ENCODE results near the gene RAPGEF2. TPM values are rescaled to one million over a fixed set of nuclear protein-coding genes. Genes with fewer than 3 reads are reported as not detected.
"Not testable (repeated sequence)": the region's sequence is repeated elsewhere in the genome, so short reads cannot be mapped to it uniquely, and the experiment has no call there.

The RAPGEF2 gene
- total and polyA plus RNA-seq, 2 experiments from 2014 or later = 8.4 to 79.3 TPM

DNA sequence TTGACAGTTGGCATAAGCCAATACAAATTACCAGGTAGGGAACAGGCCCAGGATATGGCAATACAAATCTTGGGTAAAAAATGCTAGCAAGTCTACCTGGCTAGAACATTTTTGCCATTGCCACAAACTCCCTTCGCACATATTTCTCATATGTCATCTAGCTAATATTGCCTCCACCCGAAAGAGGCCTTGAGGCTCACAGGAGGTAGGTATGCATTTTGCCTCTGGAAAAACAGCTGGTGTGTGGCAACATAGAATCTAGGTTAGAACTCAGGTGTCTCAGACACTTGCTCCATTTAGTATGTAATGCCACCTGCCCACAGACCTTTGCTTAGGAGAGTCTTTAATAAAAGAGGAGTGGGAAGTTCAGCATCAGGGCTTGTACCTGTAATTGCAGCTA is 16.3 kb upstream of the RAPGEF2 start:
- Histone ChIP-seq H3K9me3 (ENCODE audit: low read depth) (no peaks in the 10 kb centered on the region), H4K20me1 (ENCODE audit: insufficient read depth, poor library complexity, severe bottlenecking) (no peaks in the 10 kb centered on the region), H3K4me1 (ENCODE audit: insufficient read depth) (no peaks in the 10 kb centered on the region), H2AFZ (no peak overlapping the region), H3K79me2 (no peaks in the 10 kb centered on the region), H3K27ac (no peak overlapping the region), H3K36me3 (replicated peaks; ENCODE audit: insufficient read depth, low read depth) (no peaks in the 10 kb centered on the region), H3K4me3 (no peak overlapping the region), H3K4me2 (no peak overlapping the region), H3K27me3 (no peaks in the 10 kb centered on the region), H3K9me2 (replicated peaks; ENCODE audit: insufficient read depth) (no peaks in the 10 kb centered on the region)
- DNase-seq (ENCODE audit: low spot score) = no peak
- TF ChIP-seq EZH2phosphoT487 (IDR thresholded peaks at IDR 0.05; ENCODE audit: low read depth, severe bottlenecking, unreplicated experiment) (no peak), EZH2 (IDR thresholded peaks at IDR 0.05; ENCODE audit: borderline replicate concordance) (no peak)
- TF ChIP-seq, protein P1, sequence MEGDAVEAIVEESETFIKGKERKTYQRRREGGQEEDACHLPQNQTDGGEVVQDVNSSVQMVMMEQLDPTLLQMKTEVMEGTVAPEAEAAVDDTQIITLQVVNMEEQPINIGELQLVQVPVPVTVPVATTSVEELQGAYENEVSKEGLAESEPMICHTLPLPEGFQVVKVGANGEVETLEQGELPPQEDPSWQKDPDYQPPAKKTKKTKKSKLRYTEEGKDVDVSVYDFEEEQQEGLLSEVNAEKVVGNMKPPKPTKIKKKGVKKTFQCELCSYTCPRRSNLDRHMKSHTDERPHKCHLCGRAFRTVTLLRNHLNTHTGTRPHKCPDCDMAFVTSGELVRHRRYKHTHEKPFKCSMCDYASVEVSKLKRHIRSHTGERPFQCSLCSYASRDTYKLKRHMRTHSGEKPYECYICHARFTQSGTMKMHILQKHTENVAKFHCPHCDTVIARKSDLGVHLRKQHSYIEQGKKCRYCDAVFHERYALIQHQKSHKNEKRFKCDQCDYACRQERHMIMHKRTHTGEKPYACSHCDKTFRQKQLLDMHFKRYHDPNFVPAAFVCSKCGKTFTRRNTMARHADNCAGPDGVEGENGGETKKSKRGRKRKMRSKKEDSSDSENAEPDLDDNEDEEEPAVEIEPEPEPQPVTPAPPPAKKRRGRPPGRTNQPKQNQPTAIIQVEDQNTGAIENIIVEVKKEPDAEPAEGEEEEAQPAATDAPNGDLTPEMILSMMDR (IDR thresholded peaks at IDR 0.05; ENCODE audit: poor library complexity) = no peak
- 100% methylated on average over 2 of the region's 2 CpGs for WGBS (ENCODE audit: low lambda C conversion rate, missing lambda C conversion rate)

DNA sequence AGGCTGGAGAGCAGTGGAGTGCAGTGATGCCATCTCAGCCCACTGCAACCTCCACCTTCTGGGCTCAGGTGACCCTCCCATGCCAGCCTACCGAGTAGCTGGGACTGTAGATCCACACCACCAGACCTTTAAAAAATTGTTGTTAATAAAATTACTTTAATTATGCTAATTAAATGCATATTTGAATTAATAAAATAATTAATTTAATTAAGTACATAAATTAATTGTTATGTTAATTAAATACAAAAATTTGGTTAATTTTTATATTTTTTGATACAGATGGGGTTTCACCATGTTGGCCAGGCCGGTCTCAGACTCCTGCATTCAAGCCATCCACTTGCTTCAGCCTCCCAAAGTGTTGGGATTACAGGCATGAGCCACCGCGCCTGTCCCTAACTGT is 12.6 kb upstream of the RAPGEF2 start:
- H2AFZ ChIP-seq = no peak overlapping the region
- no peak overlapping the region for H3K4me2 ChIP-seq
- H3K9me3 ChIP-seq (ENCODE audit: low read depth) = no peaks in the 10 kb centered on the region
- DNase-seq (ENCODE audit: low spot score) = no peak
- no peaks in the 10 kb centered on the region for H4K20me1 ChIP-seq (ENCODE audit: insufficient read depth, poor library complexity, severe bottlenecking)
- TF ChIP-seq EZH2 (IDR thresholded peaks at IDR 0.05; ENCODE audit: borderline replicate concordance) = no peak
- TF ChIP-seq EZH2phosphoT487 (IDR thresholded peaks at IDR 0.05; ENCODE audit: low read depth, severe bottlenecking, unreplicated experiment) = no peak
- TF ChIP-seq, protein P1 (IDR thresholded peaks at IDR 0.05; ENCODE audit: poor library complexity) = no peak
- H3K27me3 ChIP-seq = no peaks in the 10 kb centered on the region
- H3K79me2 ChIP-seq = no peaks in the 10 kb centered on the region
- whole genome bisulfite sequencing (ENCODE audit: low lambda C conversion rate, missing lambda C conversion rate) = 94% methylated on average over 4 of the region's 4 CpGs
- H3K36me3 ChIP-seq (replicated peaks; ENCODE audit: insufficient read depth, low read depth) = no peaks in the 10 kb centered on the region
- no peak overlapping the region for H3K27ac ChIP-seq
- no peaks in the 10 kb centered on the region for H3K9me2 ChIP-seq (replicated peaks; ENCODE audit: insufficient read depth)
- no peak overlapping the region for H3K4me3 ChIP-seq
- no peaks in the 10 kb centered on the region for H3K4me1 ChIP-seq (ENCODE audit: insufficient read depth)

- not testable (repeated sequence) for H3K9me2 ChIP-seq (replicated peaks; ENCODE audit: insufficient read depth); DNase-seq (ENCODE audit: low spot score)
Measured at GRCh38 chr4:159094156-159094555, 8.7 kb upstream of the RAPGEF2 start.

DNA sequence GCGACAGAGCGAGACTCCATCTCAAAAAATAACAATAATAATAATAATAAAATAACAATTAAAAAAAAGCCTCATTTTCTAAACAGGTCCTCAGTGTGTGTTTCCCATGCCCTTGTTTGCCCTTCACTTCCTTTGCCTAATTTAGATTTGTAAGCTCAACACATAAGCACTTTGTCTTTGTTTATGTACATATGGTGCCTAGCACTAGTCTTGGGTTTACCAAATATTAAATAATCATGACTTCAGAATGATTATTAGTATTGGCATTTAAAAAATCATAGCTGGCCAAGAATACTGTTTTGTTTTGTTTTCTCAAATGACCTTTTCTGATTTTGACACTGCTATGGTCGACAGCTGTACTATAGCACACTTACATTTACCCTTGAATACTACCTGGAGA is 6.4 kb upstream of the RAPGEF2 start:
- WGBS (ENCODE audit: low lambda C conversion rate, missing lambda C conversion rate) = 91% methylated on average over 3 of the region's 3 CpGs
- Histone ChIP-seq H3K27ac (no peak overlapping the region), H3K4me2 (no peak overlapping the region), H3K9me2 (replicated peaks; ENCODE audit: insufficient read depth) (no peaks in the 10 kb centered on the region), H3K79me2 (no peaks in the 10 kb centered on the region), H3K9me3 (ENCODE audit: low read depth) (no peaks in the 10 kb centered on the region), H3K36me3 (replicated peaks; ENCODE audit: insufficient read depth, low read depth) (no peaks in the 10 kb centered on the region), H2AFZ (no peak overlapping the region), H3K27me3 (no peaks in the 10 kb centered on the region), H4K20me1 (ENCODE audit: insufficient read depth, poor library complexity, severe bottlenecking) (no peaks in the 10 kb centered on the region), H3K4me3 (no peak overlapping the region), H3K4me1 (ENCODE audit: insufficient read depth) (peaks cover 10% of the 10 kb centered on the region)
- TF ChIP-seq EZH2 (IDR thresholded peaks at IDR 0.05; ENCODE audit: borderline replicate concordance) (no peak), EZH2phosphoT487 (IDR thresholded peaks at IDR 0.05; ENCODE audit: low read depth, severe bottlenecking, unreplicated experiment) (no peak)
- TF ChIP-seq, protein P1 (IDR thresholded peaks at IDR 0.05; ENCODE audit: poor library complexity) = no peak
- no peak for DNase-seq (ENCODE audit: low spot score)

More at GRCh38 chr4:159094156-159094555, 8.7 kb upstream of the RAPGEF2 start:
- 91% methylated on average over 4 of the region's 11 CpGs for WGBS (ENCODE audit: low lambda C conversion rate, missing lambda C conversion rate)
- not testable (repeated sequence) for H2AFZ ChIP-seq; H3K9me3 ChIP-seq (ENCODE audit: low read depth); H3K79me2 ChIP-seq; H3K4me3 ChIP-seq; H3K27me3 ChIP-seq; H3K4me2 ChIP-seq; H4K20me1 ChIP-seq (ENCODE audit: insufficient read depth, poor library complexity, severe bottlenecking); H3K36me3 ChIP-seq (replicated peaks; ENCODE audit: insufficient read depth, low read depth); H3K27ac ChIP-seq
- peaks cover 10% of the 10 kb centered on the region for H3K4me1 ChIP-seq (ENCODE audit: insufficient read depth)

Data from hepatocyte (in vitro differentiated cells).